MM.1S (cell line): ENCODE results near the gene VAMP2.

ENCODE experiments used
- CTCF ChIP-seq: fragments of 300-600 bp; sonication (generic); IDR thresholded peaks from 2 replicates; pipeline ENCODE4 v1.5.1; 2016; ENCODE audit warnings: antibody characterized with exemption, low read length, mixed read lengths
- EZH2 ChIP-seq: fragments of 300-600 bp; sonication (generic); optimal IDR thresholded peaks from 2 replicates; pipeline ENCODE3; 2017; ENCODE audit warnings: low read depth, mild to moderate bottlenecking, antibody characterized with exemption, low read length, mixed read lengths
- EZH2phosphoT487 ChIP-seq: fragments of 300-600 bp; sonication (generic); IDR thresholded peaks from 2 replicates; pipeline ENCODE4 v1.6.1; 2018; ENCODE audit warnings: antibody characterized with exemption, low read length

GRCh38 chr17:8153525-8153956, 9.2 kb downstream of the VAMP2 start:
- TF ChIP-seq CTCF (no peak), EZH2phosphoT487 (no peak), EZH2 (no peak)
